HepG2 (cell line): ENCODE measurements around the gene MYO19. TPM values are rescaled to one million over a fixed set of nuclear protein-coding genes. Genes with fewer than 3 reads are reported as not detected.

ENCODE experiments used
- ATAC-seq: fragments of 200-7000 bp; cut with Tn5 transposase; 3 replicates; pipeline ENCODE4 v1.9.1; 2020; ENCODE audit warnings: mild to moderate bottlenecking, moderate library complexity
- BruUV-seq: library from RNA; stranded (reverse); fragments of 400-500 nt; replicated peaks from 2 replicates; lab custom pipeline; 2021; lab: Mats Ljungman, UMichigan
- CTCF ChIA-PET: fragments of 300-600 bp; formaldehyde crosslinking; extraction: SDS; loops from one replicate; lab custom pipeline; 2021; ENCODE audit warnings: low total read pairs, inconsistent platforms, low intra/inter-chr PET ratio; lab: Yijun Ruan, JAX
- POLR2A ChIA-PET: fragments of 350-600 bp; sonication (Branson Sonifier 250); formaldehyde crosslinking; loops from one replicate; lab custom pipeline; 2020; ENCODE audit warnings: antibody characterized with exemption, inconsistent platforms; lab: Yijun Ruan, JAX
- DNase-seq: peaks from one replicate; pipeline ENCODE4 v3.0.0-alpha.2; 2015; ENCODE audit warnings: low spot score
- FAIRE-seq: peaks from 3 replicates; lab custom pipeline; 2011; peaks lifted over from hg19 to GRCh38; lab: Jason Lieb, UNC
- H2AFZ ChIP-seq: one replicate; pipeline ENCODE4 v1.6.1; 2011; ENCODE audit warnings: low read length, inconsistent platforms
- H3K27ac ChIP-seq: fragments of 300-600 bp; 3 replicates; pipeline ENCODE4 v1.8.0; 2011; ENCODE audit warnings: mixed run types, mild to moderate bottlenecking, mixed read lengths, low read length, inconsistent platforms; ENCODE audit not compliant: insufficient read depth; ENCODE audit errors: extremely low read length
- H3K27me3 ChIP-seq, 2 experiments: fragments of 200-600 bp in 1 of 2; 2 replicates in 1 of 2; 3 replicates in 1 of 2; pipeline versions ENCODE4 v1.6.0 to v1.8.0; 2011; ENCODE audit warnings: low read length in 2 of 2, mild to moderate bottlenecking in 2 of 2, moderate library complexity in 2 of 2, inconsistent platforms in 1 of 2; ENCODE audit not compliant: insufficient read depth in 2 of 2, control insufficient read depth in 1 of 2
- H3K36me3 ChIP-seq, 2 experiments: fragments of 200-600 bp in 1 of 2; replicated peaks in 1 of 2; 2 replicates in 1 of 2; 3 replicates in 1 of 2; pipeline versions ENCODE4 v1.5.1 to v1.8.0; 2011; ENCODE audit warnings: low read length in 2 of 2, inconsistent platforms in 1 of 2; ENCODE audit not compliant: insufficient read depth in 2 of 2, control insufficient read depth in 1 of 2
- H3K4me1 ChIP-seq: 2 replicates; pipeline ENCODE4 v1.5.1; 2012; ENCODE audit warnings: low read length, inconsistent platforms; ENCODE audit not compliant: insufficient read depth
- H3K4me2 ChIP-seq: 2 replicates; pipeline ENCODE4 v1.6.0; 2011; ENCODE audit warnings: low read depth, low read length, inconsistent platforms
- H3K4me3 ChIP-seq, 3 experiments: fragments of 200-600 bp in 1 of 3; sonication (generic), shearing (Covaris generic) in 1 of 3; replicated peaks in 1 of 3; 2 replicates each; pipeline ENCODE4 v1.5.1; 2011 to 2016; ENCODE audit warnings: low read length in 3 of 3, inconsistent platforms in 2 of 3, low read depth in 2 of 3, mild to moderate bottlenecking in 2 of 3, control low read depth in 1 of 3, mixed read lengths in 1 of 3; ENCODE audit not compliant: insufficient read depth in 1 of 3
- H3K79me2 ChIP-seq: one replicate; pipeline ENCODE4 v1.6.1; 2011; ENCODE audit warnings: low read length, inconsistent platforms; ENCODE audit not compliant: insufficient read depth
- H3K9ac ChIP-seq: 2 replicates; pipeline ENCODE4 v1.6.0; 2011; ENCODE audit warnings: mild to moderate bottlenecking, low read depth, low read length, inconsistent platforms; ENCODE audit not compliant: insufficient read depth
- H3K9me3 ChIP-seq: 2 replicates; pipeline ENCODE4 v1.5.1; 2012; ENCODE audit warnings: mild to moderate bottlenecking, low read length
- H4K20me1 ChIP-seq: 2 replicates; pipeline ENCODE4 v1.6.0; 2011; ENCODE audit warnings: inconsistent platforms, mild to moderate bottlenecking, low read length, moderate library complexity; ENCODE audit not compliant: insufficient read depth
- CCDC6 ChIP-seq: sonication (generic); formaldehyde crosslinking; IDR thresholded peaks from 2 replicates; pipeline ENCODE4 v1.8.1; 2022; ENCODE audit warnings: mild to moderate bottlenecking, missing genetic modification reagents, moderate library complexity
- MXD4 ChIP-seq: IDR thresholded peaks from 2 replicates; pipeline ENCODE4 v1.6.1; 2016; ENCODE audit warnings: mild to moderate bottlenecking, missing biosample characterization, missing genetic modification reagents
- ZNF224 ChIP-seq: sonication (generic); formaldehyde crosslinking; IDR thresholded peaks from 2 replicates; pipeline ENCODE4 v1.5.0; 2020; ENCODE audit warnings: mild to moderate bottlenecking, missing genetic modification reagents
- ZNF260 ChIP-seq: sonication (generic); formaldehyde crosslinking; IDR thresholded peaks from 2 replicates; pipeline ENCODE4 v1.4.0; 2020; ENCODE audit warnings: missing genetic modification reagents, low read depth, mild to moderate bottlenecking, borderline replicate concordance
- WGBS: methylation state at CpG from one replicate; pipeline ENCODE4 v1.1.6; 2017; ENCODE audit warnings: low lambda C conversion rate; 5-methylcytosine and 5-hydroxymethylcytosine counted together
- in situ Hi-C: cut with HindIII; loops from 2 replicates; pipeline ENCODE4 v1.10.0; 2017; ENCODE audit warnings: low pct_unique_long_range_greater_than_20kb; ENCODE audit not compliant: extremely low pct_ligation_motif_present
- intact Hi-C: fragments of 100-400 bp; cut with micrococcal nuclease; formaldehyde crosslinking; loops from one replicate; pipeline ENCODE4 v1.10.0; 2022; ENCODE audit not compliant: unreplicated experiment
- polyA plus RNA-seq, 8 experiments: library from polyadenylated mRNA; depleted of rRNA in 3 of 8; stranded (reverse) in 7 of 8; unstranded in 1 of 8; fragments of >200 nt; fragmentation: Illumina TruSeq in 4 of 8; extraction: Trizol in 4 of 8; gene quantifications; 2 replicates each; pipeline versions ENCODE4 v1.2.1 to v1.2.3, GENCODE V29; 2011 to 2016; ENCODE audit warnings: low read depth in 4 of 8, missing spikeins in 1 of 8, mixed read lengths in 1 of 8; ENCODE audit not compliant: insufficient read depth in 1 of 8
- total RNA-seq, 5 experiments: library from RNA; depleted of rRNA; stranded (reverse); fragments of >200 nt; fragmentation: Illumina TruSeq; extraction: Trizol; gene quantifications; 2 replicates each; pipeline ENCODE4 v1.2.3, GENCODE V29; 2016; ENCODE audit warnings: low read depth in 1 of 5

MYO19 gene
- total and polyA plus RNA-seq, 2 of the 13 experiments (the other 11 are each of a cell fraction or from before 2014, with no cell fraction given): 75.7 to 82.3 TPM

DNA sequence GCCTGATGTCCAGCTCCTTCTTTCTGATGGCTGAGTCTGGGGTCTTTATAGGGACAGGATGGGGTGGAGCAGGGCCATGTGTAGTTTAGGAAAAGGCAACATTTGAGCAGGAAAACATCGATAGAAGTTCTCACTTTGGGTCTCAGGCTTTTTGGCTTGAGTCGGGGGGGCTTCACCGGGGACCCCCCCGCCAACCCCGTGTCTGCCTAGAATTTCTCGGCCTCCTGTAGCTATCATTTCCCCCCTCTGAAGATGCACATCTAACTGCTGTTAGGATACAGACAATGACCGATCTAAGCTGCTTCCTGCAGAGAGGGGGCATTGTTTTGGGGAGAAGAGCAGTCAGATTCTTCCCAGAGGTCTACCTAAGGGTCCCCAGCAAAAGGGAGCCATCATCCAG lies 64.9 kb downstream of the MYO19 start:
- 2% methylated on average over 7 of the region's 7 CpGs for WGBS
- ChIA-PET CTCF (no interaction called here), POLR2A (no interaction called here)
- 0 out of 2 replicates have a peak, but pooled peaks cover 3% of the 10 kb centered on the region for H4K20me1 ChIP-seq
- no peak for DNase-seq
- TF ChIP-seq MXD4 (CRISPR knock-in tag): no peak
- in situ Hi-C loops (no loop called here), intact Hi-C loops (no loop called here)
- no peaks in the 10 kb centered on the region for H3K36me3 ChIP-seq
- ATAC-seq: no peak
- H3K4me3 ChIP-seq: no peak overlapping the region
- peaks cover 0 to 20% of the 10 kb centered on the region in 2 experiments; a peak in 3 of 5 replicates for H3K27me3 ChIP-seq
- no peak for FAIRE-seq
- H3K27ac ChIP-seq: no peak overlapping the region
- H3K4me2 ChIP-seq: no peak overlapping the region
- no peak overlapping the region for H2AFZ ChIP-seq
- H3K4me1 ChIP-seq: no peaks in the 10 kb centered on the region
- BruUV-seq: no TSS peak
- no peaks in the 10 kb centered on the region for H3K9me3 ChIP-seq
- H3K9ac ChIP-seq: no peak overlapping the region
- no peaks in the 10 kb centered on the region for H3K79me2 ChIP-seq

DNA sequence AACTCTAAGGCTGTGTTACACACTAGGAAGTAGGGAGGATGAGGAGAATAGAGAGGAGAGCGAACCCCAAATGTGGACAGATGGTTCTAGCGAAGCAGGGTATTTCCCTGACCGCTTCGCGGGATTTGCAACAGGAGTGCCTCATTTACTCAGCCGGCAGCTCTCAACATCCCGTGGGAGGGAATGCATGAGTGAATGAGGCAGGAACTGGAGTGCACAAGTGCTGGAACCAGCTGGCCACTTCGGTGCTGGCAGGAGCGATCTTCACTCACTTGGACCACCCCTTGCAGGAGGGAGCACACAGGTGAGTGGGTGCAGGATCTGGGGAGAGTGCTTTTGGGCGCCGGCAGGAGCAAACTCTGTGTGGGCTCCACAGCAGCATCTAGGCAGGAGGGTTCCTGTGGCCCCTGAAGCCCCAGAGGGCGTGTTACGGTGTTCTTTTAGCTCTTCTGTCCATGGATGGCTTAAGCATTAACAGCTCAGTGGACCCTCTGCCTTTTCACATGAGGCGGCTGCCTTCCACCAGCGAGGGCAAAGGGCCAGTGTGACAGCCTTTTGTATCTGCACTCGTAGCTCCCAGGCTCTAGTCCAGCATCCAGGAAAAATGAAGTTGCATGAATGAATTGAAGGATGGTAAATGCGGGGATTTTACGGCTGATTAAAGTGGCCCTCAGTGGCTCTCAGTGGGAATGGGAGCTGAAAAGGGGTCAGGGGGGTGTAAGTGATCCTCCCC lies 65.6 kb downstream of the MYO19 start:
- H3K36me3 ChIP-seq: no peaks in the 10 kb centered on the region
- no peak overlapping the region for H3K27ac ChIP-seq
- no peak for ATAC-seq
- ChIA-PET POLR2A (no interaction called here), CTCF (no interaction called here)
- in situ Hi-C loops (no loop called here), intact Hi-C loops (no loop called here)
- no peaks in the 10 kb centered on the region for H3K79me2 ChIP-seq
- no peak overlapping the region for H3K9ac ChIP-seq
- DNase-seq: no peak
- 0 out of 2 replicates have a peak, but pooled peaks cover 3% of the 10 kb centered on the region for H4K20me1 ChIP-seq
- H2AFZ ChIP-seq: no peak overlapping the region
- H3K4me3 ChIP-seq: no peak overlapping the region
- no peak for FAIRE-seq
- H3K9me3 ChIP-seq: no peaks in the 10 kb centered on the region
- no TSS peak for BruUV-seq
- H3K27me3 ChIP-seq: peaks cover 0 to 20% of the 10 kb centered on the region in 2 experiments; a peak in 3 of 5 replicates
- H3K4me1 ChIP-seq: no peaks in the 10 kb centered on the region
- no peak overlapping the region for H3K4me2 ChIP-seq
- TF ChIP-seq CCDC6 (CRISPR knock-in tag) (no peak), ZNF260 (CRISPR knock-in tag) (no peak), ZNF224 (no peak)
- WGBS: 14% methylated on average over 15 of the region's 18 CpGs
